Stimulated activated naive CD8-positive, alpha-beta T cell treated with anti-CD3 and anti-CD28 coated beads, Interleukin-15, Interleukin-2, amounts not matched to agents 100 ng/mL and 50 ng/mL, for 24 hours (primary cell): ENCODE data around the gene TDRD12.
"Not testable (repeated sequence)": the region's sequence is repeated elsewhere in the genome, so short reads cannot be mapped to it uniquely, and the experiment has no call there.

ENCODE experiments used
- H3K27ac Mint-ChIP-seq: one replicate; pipeline ENCODE4 v1.8.0; 2021; ENCODE audit warnings: mild to moderate bottlenecking, mixed read lengths
- H3K27me3 Mint-ChIP-seq: one replicate; pipeline ENCODE4 v1.8.0; 2021; ENCODE audit warnings: mixed read lengths
- H3K36me3 Mint-ChIP-seq: one replicate; pipeline ENCODE4 v1.8.0; 2021; ENCODE audit warnings: low read depth, mixed read lengths
- H3K4me1 Mint-ChIP-seq: one replicate; pipeline ENCODE4 v1.8.0; 2021; ENCODE audit warnings: low read depth, mixed read lengths
- H3K4me3 Mint-ChIP-seq: one replicate; pipeline ENCODE4 v1.8.0; 2021; ENCODE audit warnings: mild to moderate bottlenecking, mixed read lengths
- H3K9me3 Mint-ChIP-seq: one replicate; pipeline ENCODE4 v1.8.0; 2021; ENCODE audit warnings: mixed read lengths

The TDRD12 gene

GRCh38 chr19:32748948-32749347 lies 29.4 kb downstream of the TDRD12 start:
- Mint-ChIP-seq H3K9me3 (no peaks in the 10 kb centered on the region), H3K4me3 (no peak overlapping the region), H3K27ac (no peak overlapping the region), H3K36me3 (no peaks in the 10 kb centered on the region), H3K4me1 (peaks cover 10% of the 10 kb centered on the region), H3K27me3 (peaks cover 8% of the 10 kb centered on the region)

GRCh38 chr19:32749361-32749760 lies 29.8 kb downstream of the TDRD12 start:
- Mint-ChIP-seq H3K36me3 (no peaks in the 10 kb centered on the region), H3K4me1 (peaks cover 10% of the 10 kb centered on the region), H3K9me3 (no peaks in the 10 kb centered on the region), H3K27ac (no peak overlapping the region), H3K27me3 (peaks cover 8% of the 10 kb centered on the region), H3K4me3 (no peak overlapping the region)

GRCh38 chr19:32750441-32751055 lies 31.0 kb downstream of the TDRD12 start:
- Mint-ChIP-seq H3K27me3 (peaks cover 16% of the 10 kb centered on the region), H3K4me1 (peaks cover 6% of the 10 kb centered on the region), H3K36me3 (no peaks in the 10 kb centered on the region), H3K9me3 (no peaks in the 10 kb centered on the region), H3K27ac (no peak overlapping the region), H3K4me3 (no peak overlapping the region)

GRCh38 chr19:32751066-32751465 lies 31.5 kb downstream of the TDRD12 start:
- Mint-ChIP-seq H3K9me3 (no peaks in the 10 kb centered on the region), H3K4me3 (no peak overlapping the region), H3K27ac (no peak overlapping the region), H3K4me1 (peaks cover 6% of the 10 kb centered on the region), H3K36me3 (no peaks in the 10 kb centered on the region), H3K27me3 (peaks cover 19% of the 10 kb centered on the region)

GRCh38 chr19:32757189-32757588 lies 37.6 kb downstream of the TDRD12 start:
- Mint-ChIP-seq H3K4me1 (no peaks in the 10 kb centered on the region), H3K9me3 (peaks cover 5% of the 10 kb centered on the region), H3K27ac (no peak overlapping the region), H3K4me3 (no peak overlapping the region), H3K36me3 (peaks cover 6% of the 10 kb centered on the region), H3K27me3 (peaks cover 27% of the 10 kb centered on the region)

GRCh38 chr19:32765365-32765764 lies 45.8 kb downstream of the TDRD12 start:
- H3K27me3 Mint-ChIP-seq, H3K4me1 Mint-ChIP-seq, H3K36me3 Mint-ChIP-seq, H3K9me3 Mint-ChIP-seq, H3K27ac Mint-ChIP-seq, H3K4me3 Mint-ChIP-seq: not testable (repeated sequence)

GRCh38 chr19:32767951-32768679 lies 48.5 kb downstream of the TDRD12 start:
- Mint-ChIP-seq H3K4me3 (no peak overlapping the region), H3K36me3 (no peaks in the 10 kb centered on the region), H3K4me1 (no peaks in the 10 kb centered on the region), H3K27ac (no peak overlapping the region), H3K27me3 (peaks cover 3% of the 10 kb centered on the region), H3K9me3 (no peaks in the 10 kb centered on the region)

GRCh38 chr19:32771596-32771995 lies 52.0 kb downstream of the TDRD12 start:
- Mint-ChIP-seq H3K27me3 (peaks cover 6% of the 10 kb centered on the region), H3K27ac (no peak overlapping the region), H3K4me3 (no peak overlapping the region), H3K36me3 (no peaks in the 10 kb centered on the region), H3K9me3 (no peaks in the 10 kb centered on the region), H3K4me1 (no peaks in the 10 kb centered on the region)

GRCh38 chr19:32773126-32773525 lies 53.6 kb downstream of the TDRD12 start:
- Mint-ChIP-seq H3K36me3 (no peaks in the 10 kb centered on the region), H3K27me3 (peaks cover 6% of the 10 kb centered on the region), H3K4me1 (no peaks in the 10 kb centered on the region), H3K4me3 (no peak overlapping the region), H3K9me3 (no peaks in the 10 kb centered on the region), H3K27ac (no peak overlapping the region)

- no peaks in the 10 kb centered on the region for H3K4me1 Mint-ChIP-seq
- H3K27me3 Mint-ChIP-seq = peaks cover 3% of the 10 kb centered on the region
- H3K4me3 Mint-ChIP-seq = no peak overlapping the region
Measured at GRCh38 chr19:32779082-32779481, 59.5 kb downstream of the TDRD12 start.

GRCh38 chr19:32781280-32781679 lies 61.7 kb downstream of the TDRD12 start:
- peaks cover 16% of the 10 kb centered on the region for H3K9me3 Mint-ChIP-seq
- H3K27me3 Mint-ChIP-seq = no peaks in the 10 kb centered on the region
- no peak overlapping the region for H3K27ac Mint-ChIP-seq
- no peaks in the 10 kb centered on the region for H3K4me1 Mint-ChIP-seq
- H3K36me3 Mint-ChIP-seq = no peaks in the 10 kb centered on the region
- no peak overlapping the region for H3K4me3 Mint-ChIP-seq

More at GRCh38 chr19:32779082-32779481, 59.5 kb downstream of the TDRD12 start:
- no peak overlapping the region for H3K27ac Mint-ChIP-seq
- H3K36me3 Mint-ChIP-seq = no peaks in the 10 kb centered on the region
- peaks cover 15% of the 10 kb centered on the region for H3K9me3 Mint-ChIP-seq

GRCh38 chr19:32782089-32782488 lies 62.5 kb downstream of the TDRD12 start:
- H3K27me3 Mint-ChIP-seq, H3K4me1 Mint-ChIP-seq, H3K27ac Mint-ChIP-seq, H3K36me3 Mint-ChIP-seq, H3K4me3 Mint-ChIP-seq: not testable (repeated sequence)
- peaks cover 21% of the 10 kb centered on the region for H3K9me3 Mint-ChIP-seq

GRCh38 chr19:32787161-32787813 lies 67.7 kb downstream of the TDRD12 start:
- H3K36me3 Mint-ChIP-seq, H3K27ac Mint-ChIP-seq, H3K27me3 Mint-ChIP-seq, H3K4me3 Mint-ChIP-seq, H3K4me1 Mint-ChIP-seq: not testable (repeated sequence)
- H3K9me3 Mint-ChIP-seq = peaks cover 14% of the 10 kb centered on the region

- H3K27ac Mint-ChIP-seq, H3K9me3 Mint-ChIP-seq, H3K27me3 Mint-ChIP-seq, H3K4me3 Mint-ChIP-seq, H3K36me3 Mint-ChIP-seq, H3K4me1 Mint-ChIP-seq: not testable (repeated sequence)
Measured at GRCh38 chr19:32787895-32788294, 68.3 kb downstream of the TDRD12 start.

GRCh38 chr19:32789429-32789828 lies 69.9 kb downstream of the TDRD12 start:
- Mint-ChIP-seq H3K4me1 (peaks cover 15% of the 10 kb centered on the region), H3K9me3 (peaks cover 7% of the 10 kb centered on the region), H3K27ac (no peak overlapping the region), H3K36me3 (no peaks in the 10 kb centered on the region), H3K27me3 (no peaks in the 10 kb centered on the region), H3K4me3 (no peak overlapping the region)
